Occipital lobe (tissue), 2 donors: ENCODE measurements around the gene AURKAIP1. TPM values are rescaled to one million over a fixed set of nuclear protein-coding genes. Genes with fewer than 3 reads are reported as not detected.

Source experiments
- DNase-seq: peaks from one replicate; lab custom pipeline; 2025; lab: John Stamatoyannopoulos, UW
- total RNA-seq: library from RNA; depleted of rRNA; stranded (reverse); fragments of >200 nt; gene quantifications from one replicate; pipeline ENCODE4 v1.2.3, GENCODE V29; 2014

AURKAIP1 gene
- total RNA-seq, 1 donor from 2014 or later, result 26.2 TPM

- no peak for DNase-seq
Measured at GRCh38 chr1:1347663-1348419, 27.2 kb downstream of the AURKAIP1 start.

DNA sequence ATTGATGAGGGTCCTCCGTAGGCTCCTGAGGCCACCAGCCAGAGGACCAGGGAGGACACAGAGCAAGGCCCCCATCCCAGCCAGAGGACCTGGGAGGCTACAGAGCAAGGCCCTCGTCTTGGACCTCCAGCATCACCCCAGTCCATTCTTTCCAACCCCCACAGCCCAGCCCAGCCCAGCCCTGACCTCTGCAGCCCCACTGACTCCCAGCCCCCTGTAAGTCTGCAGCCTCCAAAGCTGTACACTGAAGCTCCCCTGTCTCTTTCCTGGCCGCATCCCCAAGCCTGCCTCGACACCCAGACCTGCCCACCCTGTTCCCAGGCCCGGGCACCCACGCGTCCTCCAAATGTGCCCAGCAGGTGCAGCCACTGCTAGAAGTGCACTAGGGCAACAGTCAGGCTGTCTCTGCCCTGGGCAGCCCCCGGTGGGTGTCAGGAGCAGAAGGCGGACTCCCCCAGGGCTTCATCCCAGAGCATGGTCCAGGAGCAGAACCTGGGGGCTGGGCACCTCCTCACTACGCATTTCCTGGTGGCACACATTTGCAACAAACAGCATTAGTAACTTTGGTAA is 27.9 kb downstream of the AURKAIP1 start:
- no peak for DNase-seq

GRCh38 chr1:1346501-1346890 is 28.5 kb downstream of the AURKAIP1 start:
- DNase-seq, result no peak

DNA sequence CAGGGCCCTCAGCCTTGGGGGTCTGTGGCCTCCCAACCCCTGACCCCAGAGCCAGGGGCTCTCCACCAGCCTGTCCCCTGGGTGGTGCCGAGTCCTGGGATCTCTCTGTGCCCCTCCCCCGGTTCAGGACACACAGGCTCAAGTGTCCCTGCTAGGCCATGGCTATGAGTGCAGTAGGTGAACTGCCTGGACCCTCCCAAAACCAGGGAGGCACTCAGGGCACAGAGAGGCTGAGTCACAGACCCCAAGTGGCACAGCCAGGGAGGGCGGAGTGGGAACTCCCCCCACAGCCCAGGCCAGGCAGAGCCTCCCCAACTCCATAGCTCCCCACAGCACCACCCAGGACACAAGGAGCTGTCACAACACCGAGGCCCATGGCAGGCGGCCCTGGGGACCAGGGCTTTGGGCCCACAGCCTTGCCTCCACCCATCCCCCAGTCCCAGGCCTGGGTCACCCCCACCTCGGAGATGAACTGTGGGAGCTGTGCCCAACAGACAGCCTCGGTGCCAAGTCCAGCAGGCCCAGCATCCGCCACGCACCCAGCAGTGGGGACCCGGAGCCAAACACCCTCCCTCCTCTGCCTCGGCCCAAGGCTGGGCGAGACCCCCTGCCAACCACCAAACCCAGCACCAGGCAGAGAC is 29.0 kb downstream of the AURKAIP1 start:
- DNase-seq, result no peak

DNA sequence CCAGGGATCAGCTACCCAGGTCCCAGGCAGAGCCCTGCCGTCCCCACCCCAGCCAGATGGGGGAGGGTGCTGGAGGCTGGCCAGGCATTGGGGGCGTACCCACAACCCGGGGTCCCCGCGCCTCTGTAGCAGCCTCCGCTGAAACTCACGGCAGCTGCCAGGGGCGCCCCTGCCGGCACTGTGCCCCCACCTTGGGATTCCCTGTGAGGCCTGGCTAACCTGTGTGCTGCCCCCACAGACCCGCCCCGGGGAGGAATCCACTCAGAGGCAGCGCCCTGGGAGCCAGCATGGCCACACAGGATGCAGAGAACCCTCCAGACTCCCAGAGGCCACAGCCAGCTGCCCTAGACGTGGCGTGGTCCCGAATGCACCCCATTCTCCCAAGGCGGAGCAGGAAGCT is 29.6 kb downstream of the AURKAIP1 start:
- DNase-seq, result no peak

GRCh38 chr1:1344655-1345361 is 30.2 kb downstream of the AURKAIP1 start:
- DNase-seq, result no peak

GRCh38 chr1:1343811-1344421 is 31.1 kb downstream of the AURKAIP1 start:
- no peak for DNase-seq

- no peak for DNase-seq
Measured at GRCh38 chr1:1342584-1343115, 32.4 kb downstream of the AURKAIP1 start.

DNA sequence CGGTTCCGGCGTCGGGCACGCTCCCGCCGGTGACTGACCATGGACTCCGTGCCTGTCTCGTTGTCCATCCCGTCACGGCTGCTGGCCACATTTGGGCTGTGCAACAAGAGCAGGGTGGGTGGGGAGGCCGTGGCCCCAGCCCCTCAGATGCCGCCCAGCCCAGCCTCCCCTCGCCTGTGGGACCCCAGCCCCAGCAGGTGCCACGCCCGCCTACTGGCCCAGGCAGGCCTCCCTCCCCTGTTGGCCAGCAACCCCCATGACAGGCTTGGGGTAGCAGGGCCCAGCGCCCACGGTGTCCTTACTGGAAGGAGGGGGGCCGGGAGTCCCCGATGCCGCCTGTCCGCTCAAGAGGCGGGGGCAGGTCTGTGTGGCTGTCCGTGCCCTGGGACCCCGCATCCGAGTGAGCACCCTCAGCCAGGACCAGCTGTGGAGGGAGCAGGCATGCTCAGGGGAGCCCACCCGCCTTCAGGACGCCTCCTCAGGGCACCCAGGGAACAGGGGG is 32.9 kb downstream of the AURKAIP1 start:
- no peak for DNase-seq

GRCh38 chr1:1341549-1342021 is 33.4 kb downstream of the AURKAIP1 start:
- no peak for DNase-seq

DNA sequence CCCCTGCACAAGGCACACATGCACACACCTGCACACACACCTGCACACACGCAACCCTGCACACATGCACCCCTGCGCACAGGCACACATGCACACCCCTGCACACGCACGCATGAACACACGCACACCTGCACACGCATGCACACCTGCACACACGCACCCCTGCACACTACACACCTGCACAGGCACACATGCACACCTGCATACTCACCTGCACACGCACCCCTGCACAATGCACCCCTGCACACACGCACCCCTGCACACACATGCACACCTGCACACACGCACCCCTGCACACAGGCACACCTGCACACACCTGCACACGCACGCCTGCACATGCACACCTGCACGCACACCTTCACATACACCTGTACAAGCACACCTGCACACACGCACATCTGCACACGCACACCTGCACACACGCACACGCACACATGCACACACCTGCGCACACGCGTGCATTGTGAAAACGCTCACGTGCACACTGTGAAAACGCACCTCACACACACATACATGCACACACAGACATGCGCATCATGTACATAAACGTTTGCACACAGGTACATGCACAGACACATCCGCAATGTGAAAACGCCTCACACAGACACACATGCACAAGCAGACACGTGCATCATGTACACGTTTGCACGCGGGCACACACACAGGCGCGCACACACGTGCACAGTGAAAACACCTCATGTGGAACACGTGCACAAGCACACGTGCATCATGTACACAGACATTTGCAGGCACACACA is 34.0 kb downstream of the AURKAIP1 start:
- no peak for DNase-seq

GRCh38 chr1:1340185-1340584 is 34.8 kb downstream of the AURKAIP1 start:
- no peak for DNase-seq

- no peak for DNase-seq
Measured at GRCh38 chr1:1338278-1338677, 36.7 kb downstream of the AURKAIP1 start.

DNA sequence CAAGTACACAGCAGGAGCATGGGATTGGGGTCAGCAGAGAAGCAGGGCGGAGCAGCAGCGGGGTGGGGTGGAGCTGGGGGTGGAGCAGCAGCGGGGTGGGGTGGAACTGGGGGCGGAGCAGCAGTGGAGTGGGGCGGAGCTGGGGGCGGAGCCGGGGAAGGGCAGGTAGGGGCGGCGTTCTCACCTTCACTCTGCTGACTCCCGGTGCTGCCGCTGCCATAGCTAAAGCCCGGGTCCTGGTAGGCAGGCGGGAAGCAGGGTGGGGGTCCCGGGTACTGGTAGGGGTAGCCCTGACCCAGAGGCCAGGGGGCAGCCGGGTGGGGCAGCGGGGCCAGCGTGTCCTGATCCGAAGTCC is 37.2 kb downstream of the AURKAIP1 start:
- DNase-seq, result no peak

DNA sequence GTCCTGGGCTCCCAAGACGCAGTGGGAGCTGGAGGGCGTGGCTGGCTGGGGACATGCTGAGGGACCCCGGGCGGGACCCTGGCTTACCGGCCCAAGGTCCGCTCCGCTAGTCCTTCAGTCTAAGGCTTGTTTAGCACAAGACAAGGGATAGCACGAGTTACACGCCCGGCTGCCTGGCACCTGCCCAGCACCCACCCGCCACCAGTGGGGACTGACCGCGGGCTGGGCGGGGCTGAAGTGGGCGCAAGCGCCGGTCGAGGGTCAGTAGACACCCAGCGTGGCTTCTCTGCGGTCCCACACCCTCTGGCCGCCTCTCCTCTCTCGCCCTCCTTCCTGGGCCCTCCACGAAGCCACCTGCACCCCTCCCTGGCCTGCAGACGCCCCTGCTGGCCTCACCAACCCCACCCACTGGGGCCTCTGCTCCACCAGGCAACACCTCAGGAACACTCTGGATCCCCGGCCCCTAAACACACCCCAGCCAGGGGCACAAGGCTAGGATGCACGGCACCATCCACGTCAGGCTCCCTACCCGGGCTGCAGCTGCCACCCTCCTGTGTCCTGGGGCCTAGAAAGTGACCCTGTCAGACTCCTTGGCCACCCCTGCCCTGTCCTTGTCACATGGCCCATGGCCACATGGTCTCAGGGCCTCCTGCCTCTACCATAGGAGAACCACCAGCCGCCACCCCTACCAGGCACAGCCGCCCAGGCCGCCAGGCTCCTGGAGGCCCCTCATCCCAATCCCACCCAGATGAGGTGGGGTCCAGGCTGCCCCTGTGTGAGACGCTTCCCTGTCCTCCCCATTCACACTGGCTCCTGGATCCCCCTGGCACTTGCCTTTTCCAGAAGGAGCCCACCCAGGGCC is 37.8 kb downstream of the AURKAIP1 start:
- DNase-seq, result no peak

GRCh38 chr1:1336446-1336845 is 38.6 kb downstream of the AURKAIP1 start:
- DNase-seq, result no peak

DNA sequence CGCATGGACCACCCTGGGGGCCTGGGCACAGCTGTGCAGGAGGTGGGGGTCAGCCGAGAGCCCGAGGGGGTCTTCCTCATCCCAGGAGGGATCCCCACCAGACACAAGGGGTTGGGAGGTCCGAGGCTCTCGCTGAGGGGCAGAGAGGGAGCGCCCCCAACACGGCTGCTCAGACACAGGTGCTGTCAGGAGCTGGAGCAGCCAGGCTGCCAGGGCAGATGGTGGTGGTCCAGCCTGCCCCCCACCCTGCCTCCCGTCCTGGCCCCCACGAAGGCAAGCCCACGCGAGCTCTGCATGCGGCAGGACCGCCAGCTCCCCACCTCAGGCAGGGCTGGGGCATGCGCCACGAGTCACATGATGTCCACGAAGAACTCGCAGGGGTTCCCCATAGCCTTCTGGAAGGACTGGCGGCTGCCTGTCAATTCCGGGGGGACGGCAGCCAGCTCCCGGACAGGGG is 39.2 kb downstream of the AURKAIP1 start:
- DNase-seq, result no peak

GRCh38 chr1:1335283-1335682 is 39.7 kb downstream of the AURKAIP1 start:
- DNase-seq, result no peak

GRCh38 chr1:1334835-1335234 is 40.2 kb downstream of the AURKAIP1 start:
- DNase-seq, result no peak
